Transverse colon (tissue), 4 donors: ENCODE measurements around the gene PDE4D. TPM values are rescaled to one million over a fixed set of nuclear protein-coding genes. Genes with fewer than 3 reads are reported as not detected.

Experiments used
- DNase-seq: peaks from one replicate; pipeline ENCODE4 v3.0.0-alpha.2; 2019
- H3K27ac ChIP-seq, 4 donors: fragments of 200-600 bp; sonication (generic); 2 replicates each; pipeline ENCODE4 v1.5.1; 2016 to 2018; ENCODE audit warnings: inconsistent platforms in 4 of 4
- H3K27me3 ChIP-seq: fragments of 200-600 bp; sonication (generic); 2 replicates; pipeline ENCODE4 v1.5.1; 2017; ENCODE audit warnings: inconsistent platforms
- H3K36me3 ChIP-seq, 4 donors: fragments of 200-600 bp; sonication (generic); 2 replicates each; pipeline ENCODE4 v1.5.1; 2017 to 2019; ENCODE audit warnings: inconsistent platforms in 4 of 4
- H3K4me1 ChIP-seq, 4 donors: fragments of 200-600 bp; sonication (generic); 2 replicates each; pipeline ENCODE4 v1.5.1; 2017 to 2020; ENCODE audit warnings: inconsistent platforms in 4 of 4
- H3K4me3 ChIP-seq, 4 donors: fragments of 200-600 bp; sonication (generic); 1 replicate in 1 of 4; 2 replicates in 3 of 4; pipeline versions ENCODE4 v1.5.1 to v1.6.1; 2017 to 2019; ENCODE audit warnings: inconsistent platforms in 4 of 4
- H3K9me3 ChIP-seq, 2 donors: fragments of 200-600 bp; sonication (generic); 2 replicates each; pipeline ENCODE4 v1.5.1; 2017 to 2019; ENCODE audit warnings: inconsistent platforms in 2 of 2
- EP300 ChIP-seq: sonication (generic); formaldehyde crosslinking; IDR thresholded peaks from one replicate; pipeline ENCODE4 v1.6.1; 2017; ENCODE audit warnings: antibody characterized with exemption, low read depth
- POLR2A ChIP-seq: fragments of 450-650 bp; IDR thresholded peaks from one replicate; pipeline ENCODE4 v1.6.1; 2016; ENCODE audit warnings: antibody characterized with exemption, mild to moderate bottlenecking, moderate library complexity
- POLR2AphosphoS5 ChIP-seq, 3 donors: sonication (generic); formaldehyde crosslinking; IDR thresholded peaks; one replicate each; pipeline ENCODE4 v1.6.1; 2016; ENCODE audit warnings: antibody characterized with exemption in 3 of 3
- WGBS, 2 donors: methylation state at CpG; one replicate each; pipeline ENCODE4 v1.1.5; 2018; ENCODE audit warnings: low coverage in 1 of 2; 5-methylcytosine and 5-hydroxymethylcytosine counted together
- in situ Hi-C, 4 donors: fragments of 200-750 bp; cut with MboI; loops; one replicate each; pipeline versions ENCODE4 v1.15.0 to v1.15.1; 2017; ENCODE audit warnings: low sequenced_read_pairs in 3 of 4, low pct_ligation_motif_present in 1 of 4, low pct_unique_long_range_greater_than_20kb in 1 of 4
- intact Hi-C: fragments of 100-400 bp; cut with DNase I; formaldehyde crosslinking; loops from one replicate; pipeline ENCODE4 v1.15.1; 2023; ENCODE audit warnings: low total_unique reads
- total RNA-seq, 4 donors: library from RNA; depleted of rRNA; stranded (reverse); fragments of >200 nt; gene quantifications; one replicate each; pipeline ENCODE4 v1.1.0, GENCODE V29; 2016
- TF ChIP-seq, protein P1 (sequence below), 5 experiments: fragments of 200-600 bp in 3 of 5; fragments of 450-650 bp in 2 of 5; sonication (generic) in 3 of 5; IDR thresholded peaks; 1 replicate in 2 of 5; 2 replicates in 3 of 5; pipeline ENCODE4 v1.5.1; 2016 to 2017; ENCODE audit warnings: antibody characterized with exemption in 5 of 5, inconsistent platforms in 3 of 5, mild to moderate bottlenecking in 2 of 5, moderate library complexity in 1 of 5

PDE4D gene
- total RNA-seq, 4 donors from 2014 or later = 47.0 to 302 (median 73.6) TPM

DNA sequence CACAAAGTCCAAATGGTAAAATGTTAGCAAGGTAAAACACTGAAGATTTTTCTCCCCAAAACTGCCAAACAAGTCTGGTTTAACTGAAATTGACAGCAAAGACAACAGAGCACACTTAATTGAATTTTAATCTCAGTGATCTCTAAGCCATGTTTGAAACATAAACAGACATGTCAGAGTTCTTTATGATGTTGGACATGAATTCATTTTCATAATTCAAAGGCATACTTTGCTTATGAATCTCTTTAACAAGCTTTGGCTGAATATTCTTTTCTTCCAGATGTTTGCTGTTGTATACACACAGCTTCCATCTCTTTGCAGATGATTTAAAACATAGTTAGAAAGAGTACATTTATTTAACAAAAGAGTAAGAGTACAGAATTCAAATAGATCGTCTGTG is 801.6 kb downstream of the PDE4D start:
- Histone ChIP-seq H3K4me3 (no peak overlapping the region), H3K27ac (peak overlapping the region in 1 of 4 donors; percentile 62), H3K4me1 (peaks cover 0 to 20% (median 7%) of the 10 kb centered on the region in 4 donors), H3K27me3 (no peaks in the 10 kb centered on the region), H3K36me3 (no peaks in the 10 kb centered on the region), H3K9me3 (no peaks in the 10 kb centered on the region)
- 54 to 72% methylated on average over 1 of the region's 1 CpG for WGBS, 2 donors
- no peak for TF ChIP-seq POLR2A
- TF ChIP-seq, protein P1, sequence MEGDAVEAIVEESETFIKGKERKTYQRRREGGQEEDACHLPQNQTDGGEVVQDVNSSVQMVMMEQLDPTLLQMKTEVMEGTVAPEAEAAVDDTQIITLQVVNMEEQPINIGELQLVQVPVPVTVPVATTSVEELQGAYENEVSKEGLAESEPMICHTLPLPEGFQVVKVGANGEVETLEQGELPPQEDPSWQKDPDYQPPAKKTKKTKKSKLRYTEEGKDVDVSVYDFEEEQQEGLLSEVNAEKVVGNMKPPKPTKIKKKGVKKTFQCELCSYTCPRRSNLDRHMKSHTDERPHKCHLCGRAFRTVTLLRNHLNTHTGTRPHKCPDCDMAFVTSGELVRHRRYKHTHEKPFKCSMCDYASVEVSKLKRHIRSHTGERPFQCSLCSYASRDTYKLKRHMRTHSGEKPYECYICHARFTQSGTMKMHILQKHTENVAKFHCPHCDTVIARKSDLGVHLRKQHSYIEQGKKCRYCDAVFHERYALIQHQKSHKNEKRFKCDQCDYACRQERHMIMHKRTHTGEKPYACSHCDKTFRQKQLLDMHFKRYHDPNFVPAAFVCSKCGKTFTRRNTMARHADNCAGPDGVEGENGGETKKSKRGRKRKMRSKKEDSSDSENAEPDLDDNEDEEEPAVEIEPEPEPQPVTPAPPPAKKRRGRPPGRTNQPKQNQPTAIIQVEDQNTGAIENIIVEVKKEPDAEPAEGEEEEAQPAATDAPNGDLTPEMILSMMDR (IDR thresholded peaks at IDR 0.05) = no peak
- TF ChIP-seq EP300 = no peak
- TF ChIP-seq POLR2AphosphoS5 (IDR thresholded peaks at IDR 0.05) = peak in 1 of 3 donors; percentile 15
- intact Hi-C loops = no loop called here
- in situ Hi-C loops = no loop called here
- no peak for DNase-seq

DNA sequence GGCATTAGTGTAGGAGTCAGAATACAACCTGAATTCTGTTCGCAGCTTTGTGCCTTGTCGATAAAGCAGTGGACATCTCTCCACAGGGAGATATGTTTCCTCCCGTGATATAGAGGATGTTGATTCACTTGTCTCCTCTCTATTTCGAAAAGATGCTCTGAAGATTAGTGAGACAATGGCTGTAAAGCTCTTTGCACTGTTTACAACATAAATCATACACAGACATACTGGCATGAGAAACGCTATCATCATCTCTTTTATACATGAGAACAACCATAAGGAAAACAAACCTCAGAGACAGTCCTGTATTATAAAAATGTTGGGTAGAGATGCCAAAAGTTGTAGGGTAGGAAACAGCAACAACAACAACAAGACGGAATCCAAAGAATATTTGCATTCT is 803.2 kb downstream of the PDE4D start:
- no peaks in the 10 kb centered on the region for H3K9me3 ChIP-seq
- no peak for DNase-seq
- no peaks in the 10 kb centered on the region for H3K27me3 ChIP-seq
- intact Hi-C loops = no loop called here
- TF ChIP-seq, protein P1 (IDR thresholded peaks at IDR 0.05) = no peak
- TF ChIP-seq EP300 = no peak
- TF ChIP-seq POLR2A = no peak
- no peak for TF ChIP-seq POLR2AphosphoS5 (IDR thresholded peaks at IDR 0.05)
- 83% methylated on average over 5 to 6 of the region's 6 CpGs for WGBS, 2 donors
- H3K36me3 ChIP-seq = no peaks in the 10 kb centered on the region
- H3K4me1 ChIP-seq = peaks cover 0 to 14% (median 3%) of the 10 kb centered on the region in 4 donors
- H3K4me3 ChIP-seq = no peak overlapping the region
- peak overlapping the region in 2 of 4 donors; percentile 4 to 24 for H3K27ac ChIP-seq
- in situ Hi-C loops = no loop called here

- intact Hi-C loops = no loop called here
- DNase-seq = no peak
- no peak overlapping the region for H3K4me3 ChIP-seq
- peaks cover 0 to 11% (median 1%) of the 10 kb centered on the region in 4 donors for H3K4me1 ChIP-seq
- H3K27ac ChIP-seq = peak overlapping the region in 1 of 4 donors; percentile 24
- WGBS, 2 donors = 84 to 86% methylated on average over 3 of the region's 3 CpGs
- no peaks in the 10 kb centered on the region for H3K9me3 ChIP-seq
- in situ Hi-C loops = no loop called here
- H3K27me3 ChIP-seq = no peaks in the 10 kb centered on the region
- no peaks in the 10 kb centered on the region for H3K36me3 ChIP-seq
- TF ChIP-seq POLR2A (no peak), EP300 (no peak), POLR2AphosphoS5 (IDR thresholded peaks at IDR 0.05) (no peak)
- TF ChIP-seq, protein P1 (IDR thresholded peaks at IDR 0.05) = no peak
Observed at GRCh38 chr5:59089767-59090166, 803.8 kb downstream of the PDE4D start.

- in situ Hi-C loops = no loop called here
- TF ChIP-seq EP300 (no peak), POLR2A (no peak), POLR2AphosphoS5 (IDR thresholded peaks at IDR 0.05) (no peak)
- TF ChIP-seq, protein P1 (IDR thresholded peaks at IDR 0.05) = no peak
- no peak overlapping the region for H3K4me3 ChIP-seq
- H3K27ac ChIP-seq = no peak overlapping the region
- H3K27me3 ChIP-seq = no peaks in the 10 kb centered on the region
- no peaks in the 10 kb centered on the region for H3K9me3 ChIP-seq
- H3K4me1 ChIP-seq = peaks cover 0 to 7% (median 1%) of the 10 kb centered on the region in 4 donors
- H3K36me3 ChIP-seq = no peaks in the 10 kb centered on the region
- intact Hi-C loops = no loop called here
- DNase-seq = no peak
Observed at GRCh38 chr5:59088546-59088945, 805.0 kb downstream of the PDE4D start.
